BJ (cell line): Measurements from ENCODE around the gene PIAS1. TPM values are rescaled to one million over a fixed set of nuclear protein-coding genes. Genes with fewer than 3 reads are reported as not detected.
"Not testable (repeated sequence)": the region's sequence is repeated elsewhere in the genome, so short reads cannot be mapped to it uniquely, and the experiment has no call there.

Experiments used
- CTCF ChIA-PET: fragments of 350-600 bp; formaldehyde crosslinking; extraction: SDS; loops from one replicate; lab custom pipeline; 2021; ENCODE audit warnings: antibody characterized with exemption, inconsistent platforms; lab: Yijun Ruan, JAX
- POLR2A ChIA-PET: fragments of 300-600 bp; sonication (Branson Sonifier 250); formaldehyde crosslinking; extraction: SDS; loops from one replicate; lab custom pipeline; 2021; ENCODE audit warnings: antibody characterized with exemption; lab: Charles Lee
- DNase-seq: peaks from one replicate; pipeline ENCODE4 v3.0.0-alpha.2; 2011; ENCODE audit warnings: low read depth
- H3K27me3 ChIP-seq: 2 replicates; pipeline ENCODE4 v1.6.0; 2011; ENCODE audit warnings: low read length; ENCODE audit not compliant: control insufficient read depth, insufficient read depth
- H3K36me3 ChIP-seq: 2 replicates; pipeline ENCODE4 v1.5.1; 2011; ENCODE audit warnings: low read length; ENCODE audit not compliant: control insufficient read depth, insufficient read depth
- H3K4me3 ChIP-seq: 2 replicates; pipeline ENCODE4 v1.5.1; 2011; ENCODE audit warnings: low read depth, mild to moderate bottlenecking, control low read depth, low read length
- CTCF ChIP-seq: IDR thresholded peaks from 2 replicates; pipeline ENCODE4 v1.5.1; 2011; ENCODE audit warnings: low read depth, mild to moderate bottlenecking, control low read depth, inconsistent platforms, low read length, moderate library complexity; ENCODE audit not compliant: insufficient read depth
- polyA plus RNA-seq: library from polyadenylated mRNA; depleted of rRNA; stranded (reverse); fragments of >200 nt; gene quantifications from 2 replicates; pipeline ENCODE4 v1.2.3, GENCODE V29; 2011

The PIAS1 gene
- polyA plus RNA-seq, 1 experiment = 37.4 TPM

GRCh38 chr15:68201153-68201878 lies 147.2 kb downstream of the PIAS1 start:
- no peak for DNase-seq
- ChIA-PET POLR2A (no interaction called here), CTCF (interaction anchor here (1.5 to 3.0 kb wide), 2 partner anchors 10 to 337 kb away, joined by 3 to 16 read pairs; no protein-coding TSS in a partner anchor)
- TF ChIP-seq CTCF = no peak
- Histone ChIP-seq H3K4me3 (no peak overlapping the region), H3K27me3 (no peaks in the 10 kb centered on the region), H3K36me3 (no peaks in the 10 kb centered on the region; the same call in 1 of the 2 replicates)

GRCh38 chr15:68201879-68202261 lies 147.8 kb downstream of the PIAS1 start:
- no peak for DNase-seq
- H3K27me3 ChIP-seq = no peaks in the 10 kb centered on the region
- TF ChIP-seq CTCF = no peak
- ChIA-PET POLR2A (no interaction called here), CTCF (interaction anchor here (3.0 kb wide), 1 partner anchor 9 kb away, joined by 16 read pairs; no protein-coding TSS in a partner anchor)
- H3K4me3 ChIP-seq = no peak overlapping the region
- H3K36me3 ChIP-seq = no peaks in the 10 kb centered on the region; the same call in 1 of the 2 replicates

- H3K4me3 ChIP-seq, H3K36me3 ChIP-seq, DNase-seq, POLR2A ChIA-PET, H3K27me3 ChIP-seq: not testable (repeated sequence)
- CTCF ChIA-PET = interaction anchor here (1.2 kb wide), 1 partner anchor 8 kb away, joined by 5 read pairs; no protein-coding TSS in a partner anchor
These were observed 148.9 kb downstream of the PIAS1 start for GRCh38 chr15:68202994-68203393.

- Histone ChIP-seq H3K27me3 (no peaks in the 10 kb centered on the region), H3K4me3 (no peak overlapping the region), H3K36me3 (no peaks in the 10 kb centered on the region)
- TF ChIP-seq CTCF = no peak
- no peak for DNase-seq
- CTCF ChIA-PET = interaction anchor here (1.1 to 1.2 kb wide), 2 partner anchors 9 to 11 kb away, joined by 3 to 5 read pairs; no protein-coding TSS in a partner anchor
- POLR2A ChIA-PET = no interaction called here
These were observed 149.4 kb downstream of the PIAS1 start for GRCh38 chr15:68203486-68203885.

- ChIA-PET CTCF (interaction anchor here (1.1 to 1.2 kb wide), 2 partner anchors 9 to 12 kb away, joined by 3 to 5 read pairs; no protein-coding TSS in a partner anchor), POLR2A (no interaction called here)
- H3K36me3 ChIP-seq = no peaks in the 10 kb centered on the region
- H3K4me3 ChIP-seq = no peak overlapping the region
- H3K27me3 ChIP-seq = no peaks in the 10 kb centered on the region
- no peak for DNase-seq
- TF ChIP-seq CTCF = no peak
These were observed 149.8 kb downstream of the PIAS1 start for GRCh38 chr15:68203956-68204355.
